PC-3 (cell line): ENCODE data around the gene DCP1B. TPM values are rescaled to one million over a fixed set of nuclear protein-coding genes. Genes with fewer than 3 reads are reported as not detected.

Experiments
- ATAC-seq: fragments of 200-7000 bp; cut with Tn5 transposase; 2 replicates; pipeline ENCODE4 v1.9.1; 2020; ENCODE audit warnings: mild to moderate bottlenecking, moderate library complexity
- BruUV-seq: library from RNA; stranded (reverse); fragments of 400-500 nt; replicated peaks from 2 replicates; lab custom pipeline; 2021; lab: Mats Ljungman, UMichigan
- CTCF ChIA-PET: fragments of 300-600 bp; sonication (Branson Sonifier 250); formaldehyde crosslinking; loops from one replicate; lab custom pipeline; 2022; ENCODE audit warnings: antibody characterized with exemption; lab: Charles Lee
- POLR2A ChIA-PET: fragments of 300-600 bp; sonication (Branson Sonifier 250); formaldehyde crosslinking; loops from one replicate; lab custom pipeline; 2022; ENCODE audit warnings: antibody characterized with exemption; ENCODE audit not compliant: unreplicated experiment; lab: Charles Lee
- DNase-seq: peaks from one replicate; pipeline ENCODE4 v3.0.0-alpha.2; 2015
- H2AFZ ChIP-seq: fragments of 300-600 bp; sonication (generic); 2 replicates; pipeline ENCODE4 v1.6.0; 2016; ENCODE audit warnings: antibody characterized with exemption, low read length
- H3F3A ChIP-seq: fragments of 300-600 bp; sonication (generic); one replicate; pipeline ENCODE4 v1.6.0; 2017; ENCODE audit warnings: antibody characterized with exemption, low read length, control low read depth, mild to moderate bottlenecking; ENCODE audit not compliant: unreplicated experiment
- H3K27ac ChIP-seq: fragments of 300-600 bp; sonication (generic); 2 replicates; pipeline ENCODE4 v1.5.1; 2016; ENCODE audit warnings: mild to moderate bottlenecking, low read length
- H3K27me3 ChIP-seq: fragments of 300-600 bp; sonication (generic); 2 replicates; pipeline ENCODE4 v1.6.1; 2016; ENCODE audit warnings: low read length, mixed read lengths
- H3K36me3 ChIP-seq: fragments of 300-600 bp; sonication (generic); 2 replicates; pipeline ENCODE4 v1.6.1; 2016; ENCODE audit warnings: low read depth, mixed run types, low read length, mixed read lengths
- H3K4me1 ChIP-seq: fragments of 300-600 bp; sonication (generic); 2 replicates; pipeline ENCODE4 v1.5.1; 2016; ENCODE audit warnings: low read length; ENCODE audit not compliant: insufficient read depth
- H3K4me2 ChIP-seq: fragments of 300-600 bp; sonication (generic); 2 replicates; pipeline ENCODE4 v1.6.0; 2016; ENCODE audit warnings: low read length
- H3K4me3 ChIP-seq: fragments of 300-600 bp; sonication (generic); 2 replicates; pipeline ENCODE4 v1.5.1; 2016; ENCODE audit warnings: mild to moderate bottlenecking, low read length, mixed read lengths
- H3K79me2 ChIP-seq: fragments of 300-600 bp; sonication (generic); 2 replicates; pipeline ENCODE4 v1.6.1; 2017; ENCODE audit warnings: low read length, mixed read lengths
- H3K9ac ChIP-seq: fragments of 300-600 bp; sonication (generic); 2 replicates; pipeline ENCODE4 v1.6.0; 2016; ENCODE audit warnings: mild to moderate bottlenecking, low read length
- H3K9me2 ChIP-seq: fragments of 300-600 bp; sonication (generic); replicated peaks from 2 replicates; pipeline ENCODE4 v1.6.1; 2016; ENCODE audit warnings: mixed run types, low read length, mixed read lengths
- H3K9me3 ChIP-seq: fragments of 300-600 bp; sonication (generic); 2 replicates; pipeline ENCODE4 v1.6.1; 2016; ENCODE audit warnings: low read length, mixed read lengths
- H4K20me1 ChIP-seq: fragments of 300-600 bp; sonication (generic); 2 replicates; pipeline ENCODE4 v1.6.1; 2016; ENCODE audit warnings: low read length, mixed read lengths
- CTCF ChIP-seq: fragments of 300-600 bp; sonication (generic); conservative IDR thresholded peaks from 2 replicates; pipeline ENCODE4 v1.5.1; 2017; ENCODE audit warnings: antibody characterized with exemption, low read depth, mild to moderate bottlenecking, low read length
- EZH2 ChIP-seq: fragments of 300-600 bp; sonication (generic); IDR thresholded peaks from one replicate; pipeline ENCODE4 v1.6.1; 2017; ENCODE audit warnings: antibody characterized with exemption, mild to moderate bottlenecking, low read length; ENCODE audit not compliant: unreplicated experiment
- EZH2phosphoT487 ChIP-seq: fragments of 300-600 bp; sonication (generic); IDR thresholded peaks from 2 replicates; pipeline ENCODE4 v1.6.1; 2018; ENCODE audit warnings: mild to moderate bottlenecking, antibody characterized with exemption, low read length, borderline replicate concordance
- intact Hi-C: fragments of 100-400 bp; cut with micrococcal nuclease; formaldehyde crosslinking; loops from 2 replicates; pipeline ENCODE4 v1.9.0; 2023
- total RNA-seq: library from RNA; depleted of rRNA; stranded (reverse); fragments of >200 nt; gene quantifications from 2 replicates; pipeline ENCODE4 v1.2.3, GENCODE V29; 2014

DCP1B gene
- total RNA-seq, 1 experiment from 2014 or later, result 4.9 TPM

- no peaks in the 10 kb centered on the region for H3K9me3 ChIP-seq
- TF ChIP-seq EZH2phosphoT487 (no peak), CTCF (no peak), EZH2 (no peak)
- no peaks in the 10 kb centered on the region for H4K20me1 ChIP-seq
- no peaks in the 10 kb centered on the region for H3K9me2 ChIP-seq
- no peak overlapping the region for H2AFZ ChIP-seq
- H3K9ac ChIP-seq, result no peak overlapping the region
- ChIA-PET POLR2A (no interaction called here), CTCF (no interaction called here)
- H3K36me3 ChIP-seq, result no peaks in the 10 kb centered on the region
- H3F3A ChIP-seq, result no peaks in the 10 kb centered on the region
- no peak for ATAC-seq
- intact Hi-C loops, result no loop called here
- H3K79me2 ChIP-seq, result no peaks in the 10 kb centered on the region
- no peak overlapping the region for H3K4me3 ChIP-seq
- peaks cover 21% of the 10 kb centered on the region; the same call in 1 of the 2 replicates for H3K27me3 ChIP-seq
- H3K4me2 ChIP-seq, result no peak overlapping the region
- no TSS peak for BruUV-seq
- no peaks in the 10 kb centered on the region for H3K4me1 ChIP-seq
- DNase-seq, result no peak
- no peak overlapping the region for H3K27ac ChIP-seq
These were observed 78.0 kb downstream of the DCP1B start for GRCh38 chr12:1926251-1926657.

GRCh38 chr12:1925684-1926006 is 78.6 kb downstream of the DCP1B start:
- CTCF ChIA-PET, result no interaction called here
- no peaks in the 10 kb centered on the region for H3K9me2 ChIP-seq
- no peaks in the 10 kb centered on the region for H3K79me2 ChIP-seq
- H3K27ac ChIP-seq, result no peak overlapping the region
- ATAC-seq, result no peak
- no peaks in the 10 kb centered on the region for H3K36me3 ChIP-seq
- DNase-seq, result no peak
- POLR2A ChIA-PET, result no interaction called here
- intact Hi-C loops, result no loop called here
- no peaks in the 10 kb centered on the region for H3K9me3 ChIP-seq
- no peaks in the 10 kb centered on the region for H4K20me1 ChIP-seq
- no peak overlapping the region for H2AFZ ChIP-seq
- no peak overlapping the region for H3K4me3 ChIP-seq
- no peaks in the 10 kb centered on the region for H3K4me1 ChIP-seq
- H3K4me2 ChIP-seq, result no peak overlapping the region
- TF ChIP-seq CTCF (no peak), EZH2phosphoT487 (no peak), EZH2 (no peak)
- no peak overlapping the region for H3K9ac ChIP-seq
- no TSS peak for BruUV-seq
- no peaks in the 10 kb centered on the region for H3F3A ChIP-seq
- H3K27me3 ChIP-seq, result peaks cover 21% of the 10 kb centered on the region; the same call in 1 of the 2 replicates

- Histone ChIP-seq H3K27ac (no peak overlapping the region), H3K79me2 (no peaks in the 10 kb centered on the region), H3K9me3 (no peaks in the 10 kb centered on the region), H3K4me1 (no peaks in the 10 kb centered on the region), H3K4me3 (no peak overlapping the region), H2AFZ (no peak overlapping the region), H3K27me3 (peaks cover 24% of the 10 kb centered on the region; the same call in 1 of the 2 replicates), H3K36me3 (no peaks in the 10 kb centered on the region), H3K9me2 (no peaks in the 10 kb centered on the region), H3F3A (no peaks in the 10 kb centered on the region), H3K4me2 (no peak overlapping the region), H4K20me1 (no peaks in the 10 kb centered on the region), H3K9ac (no peak overlapping the region)
- intact Hi-C loops, result no loop called here
- no peak for DNase-seq
- ATAC-seq, result no peak
- CTCF ChIA-PET, result no interaction called here
- POLR2A ChIA-PET, result no interaction called here
- TF ChIP-seq EZH2phosphoT487, result no peak
- no peak for TF ChIP-seq CTCF
- BruUV-seq, result no TSS peak
These were observed 79.1 kb downstream of the DCP1B start for GRCh38 chr12:1924996-1925683.
